A673 (cell line): Measurements from ENCODE around the gene RABL6.
"Not testable (repeated sequence)": the region's sequence is repeated elsewhere in the genome, so short reads cannot be mapped to it uniquely, and the experiment has no call there.

ENCODE experiments used
- CTCF ChIP-seq: fragments of 300-800, 200-600 bp; sonication (generic); conservative IDR thresholded peaks from 2 replicates; pipeline ENCODE4 v1.5.1; 2017; ENCODE audit warnings: low read depth, mild to moderate bottlenecking, antibody characterized with exemption, low read length, moderate library complexity, mixed read lengths
- EZH2 ChIP-seq: fragments of 200-600 bp; sonication (generic); IDR thresholded peaks from 2 replicates; pipeline ENCODE4 v1.6.1; 2017; ENCODE audit warnings: borderline replicate concordance, low read depth, mild to moderate bottlenecking, mixed read lengths, antibody characterized with exemption, low read length; ENCODE audit not compliant: poor library complexity, severe bottlenecking

DNA sequence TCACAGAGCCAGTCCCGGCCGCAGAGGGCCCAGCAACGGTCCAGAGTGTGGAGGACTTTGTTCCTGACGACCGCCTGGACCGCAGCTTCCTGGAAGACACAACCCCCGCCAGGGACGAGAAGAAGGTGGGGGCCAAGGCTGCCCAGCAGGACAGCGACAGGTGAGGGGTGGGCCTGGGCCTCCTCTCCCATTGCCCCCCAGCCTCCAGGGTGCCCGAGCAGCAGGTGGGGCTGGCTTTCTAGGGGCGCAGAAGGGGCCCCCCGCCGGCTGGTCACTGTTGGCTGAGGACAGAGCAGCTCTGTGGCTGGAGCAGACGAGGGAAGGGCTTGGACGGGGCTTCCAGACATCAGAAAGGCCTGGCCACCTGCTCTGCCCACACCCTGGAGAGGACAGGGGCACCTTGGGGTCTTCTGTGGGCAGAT, 30.1 kb downstream of the RABL6 start:
- TF ChIP-seq CTCF, EZH2: not testable (repeated sequence)
